ENCODE data around the gene MZB1.

MZB1 gene

DNA sequence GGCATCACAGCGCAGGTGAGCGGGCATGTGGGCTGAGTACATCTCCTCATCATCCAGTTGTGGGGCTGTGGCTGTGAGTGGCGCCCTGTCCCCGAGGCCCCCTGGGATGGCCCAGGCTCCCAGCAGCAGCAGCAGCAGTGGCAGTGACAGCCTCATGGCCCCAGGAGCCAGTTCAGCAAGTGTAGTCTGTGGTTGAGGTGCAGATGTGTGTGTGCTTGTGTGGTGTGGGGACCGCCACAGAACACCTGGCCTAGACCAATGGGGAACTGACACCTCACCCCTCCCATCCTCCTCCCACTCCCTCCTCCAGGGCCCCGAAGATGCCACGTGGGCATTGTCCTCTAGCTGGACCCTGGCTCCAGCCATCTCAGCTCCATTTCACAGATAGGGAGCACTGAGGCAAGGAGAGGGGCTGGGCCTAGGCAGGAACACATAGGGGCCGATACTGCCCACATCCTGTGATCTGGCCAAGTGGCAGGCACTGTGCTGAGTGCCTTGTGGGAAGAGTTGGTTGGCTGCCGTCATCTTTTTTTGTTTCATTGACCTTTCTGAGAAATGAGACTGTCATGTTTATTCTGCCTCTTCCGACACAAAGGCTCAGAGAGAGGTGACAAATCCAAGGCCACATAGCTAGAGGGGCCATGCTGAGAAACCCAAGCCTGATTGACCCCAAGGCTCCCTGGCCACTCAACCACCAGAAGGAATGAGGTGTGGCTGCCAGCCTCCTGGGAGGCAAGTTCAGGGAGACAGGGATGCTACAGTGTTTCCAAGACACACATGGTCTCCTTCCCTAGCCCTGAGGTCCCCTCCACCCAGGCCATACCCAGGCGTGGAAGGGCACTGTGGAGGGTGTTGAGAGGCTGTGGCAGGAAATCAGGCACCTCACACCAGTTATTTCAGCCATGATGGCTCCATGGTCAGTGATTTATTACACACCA is at the start of gene MZB1:
Gene MZB1 (minus strand): TSS at position 213 of the 938 bp plus-strand sequence. CDS start 57 bp downstream, at position 156.
- no peak within 1 kb of the TSS for H3K4me3 ChIP-seq (ENCODE audit: low read depth, low read length)
- no peak within 1 kb of the TSS for H2AFZ ChIP-seq
- peaks cover 7% of the 10 kb centered on the region for H3K4me1 ChIP-seq
- H3K36me3 ChIP-seq (ENCODE audit: control insufficient read depth, insufficient read depth, low read length): no peaks in the 10 kb centered on the region
- no peak within 1 kb of the TSS for H3K27ac ChIP-seq
- no peaks in the 10 kb centered on the region for H3K9me3 ChIP-seq (ENCODE audit: control insufficient read depth, low read length)
- no peaks in the 10 kb centered on the region for H3K27me3 ChIP-seq (ENCODE audit: control insufficient read depth, insufficient read depth, low read length)
- H3K9ac ChIP-seq: no peak within 1 kb of the TSS
- no peak within 1 kb of the TSS for H3K4me2 ChIP-seq (ENCODE audit: low read length)
- H3K79me2 ChIP-seq: no peaks in the 10 kb centered on the region
- TF ChIP-seq CTCF (IDR thresholded peaks at IDR 0.05): no peak

DNA sequence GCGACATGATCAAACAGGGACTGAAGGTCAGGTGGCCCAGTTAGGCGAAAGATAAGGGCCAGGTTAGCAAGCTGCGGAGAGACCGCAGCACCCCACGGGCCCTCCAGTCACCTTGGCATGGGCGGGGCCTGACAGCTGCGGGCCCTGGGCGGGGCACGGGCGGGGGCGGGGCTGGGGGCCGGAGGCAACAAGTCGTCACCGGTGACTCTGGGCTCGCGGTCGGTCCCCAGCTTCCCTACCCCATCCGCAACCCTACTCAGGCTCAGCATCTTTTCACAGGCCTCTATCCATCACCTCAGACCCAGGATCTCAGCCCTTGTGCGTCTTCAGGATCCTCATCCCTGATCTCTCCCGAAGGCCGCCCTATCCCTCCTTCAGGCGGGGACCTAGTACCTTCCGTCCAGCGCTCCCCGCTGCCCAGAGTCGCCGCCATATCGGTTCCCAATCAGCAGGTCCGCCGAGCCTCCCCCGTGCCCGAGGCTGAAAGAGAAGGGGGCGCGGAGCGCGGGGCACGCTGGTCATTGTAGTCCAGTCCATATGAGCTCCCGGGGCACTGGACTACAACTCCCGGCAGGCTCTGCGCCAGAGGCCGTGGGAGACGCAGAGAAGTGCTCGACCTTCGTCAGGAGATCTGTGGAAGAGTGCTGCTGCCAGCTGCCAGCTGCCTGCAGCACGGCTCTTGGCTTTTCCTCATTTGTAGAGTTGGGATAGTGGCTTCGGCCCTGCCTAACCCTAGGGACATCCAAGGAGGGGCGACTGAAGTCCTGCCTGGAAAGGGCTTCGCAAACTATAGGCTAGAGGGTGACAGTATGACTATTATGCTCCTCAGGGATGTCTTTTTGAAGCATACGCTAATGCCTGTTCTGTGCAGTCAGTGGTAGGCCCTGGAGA is 49.5 kb upstream of the MZB1 start, which contains the start of gene DNAJC18:
Gene DNAJC18 (minus strand): TSS at position 513 of the 891 bp plus-strand sequence. CDS start 80 bp downstream, at position 433.
- Histone ChIP-seq H3K27me3 (ENCODE audit: control insufficient read depth, insufficient read depth, low read length) (no peaks in the 10 kb centered on the region), H3K4me3 (ENCODE audit: low read depth, low read length) (peak within 1 kb of the TSS; percentile 100), H3K27ac (peak within 1 kb of the TSS; percentile 83), H3K36me3 (ENCODE audit: control insufficient read depth, insufficient read depth, low read length) (no peaks in the 10 kb centered on the region), H3K9me3 (ENCODE audit: control insufficient read depth, low read length) (no peaks in the 10 kb centered on the region), H3K4me1 (peaks cover 7% of the 10 kb centered on the region), H3K79me2 (no peaks in the 10 kb centered on the region), H3K9ac (no peak within 1 kb of the TSS), H2AFZ (peak within 1 kb of the TSS; percentile 99), H3K4me2 (ENCODE audit: low read length) (peak within 1 kb of the TSS; percentile 100)
- peak; percentile 6 for TF ChIP-seq CTCF (IDR thresholded peaks at IDR 0.05)

DNA sequence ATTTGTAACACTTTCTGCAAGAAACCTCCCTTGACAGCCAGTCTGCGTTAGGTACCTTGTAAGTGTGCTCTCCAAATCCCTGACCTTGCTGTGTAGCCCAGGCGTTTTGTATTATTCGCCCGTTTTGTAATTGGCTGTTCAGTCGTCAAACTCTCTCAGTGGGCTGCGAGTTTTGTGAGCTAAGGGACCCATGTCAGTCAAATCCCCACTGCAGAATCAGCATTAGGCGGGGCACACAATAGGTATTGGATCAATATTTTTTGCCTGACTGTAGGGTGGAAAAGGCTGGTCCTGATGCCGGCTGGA is 48.9 kb upstream of the MZB1 start:
- Histone ChIP-seq H3K9me3 (ENCODE audit: control insufficient read depth, low read length) (no peaks in the 10 kb centered on the region), H3K4me3 (ENCODE audit: low read depth, low read length) (peak overlapping the region; percentile 100), H3K9ac (no peak overlapping the region), H3K27ac (peak overlapping the region; percentile 48), H3K27me3 (ENCODE audit: control insufficient read depth, insufficient read depth, low read length) (no peaks in the 10 kb centered on the region), H3K36me3 (ENCODE audit: control insufficient read depth, insufficient read depth, low read length) (no peaks in the 10 kb centered on the region), H3K4me2 (ENCODE audit: low read length) (peak overlapping the region; percentile 100), H3K4me1 (peaks cover 7% of the 10 kb centered on the region), H2AFZ (peak overlapping the region; percentile 99), H3K79me2 (no peaks in the 10 kb centered on the region)
- TF ChIP-seq CTCF (IDR thresholded peaks at IDR 0.05): no peak

DNA sequence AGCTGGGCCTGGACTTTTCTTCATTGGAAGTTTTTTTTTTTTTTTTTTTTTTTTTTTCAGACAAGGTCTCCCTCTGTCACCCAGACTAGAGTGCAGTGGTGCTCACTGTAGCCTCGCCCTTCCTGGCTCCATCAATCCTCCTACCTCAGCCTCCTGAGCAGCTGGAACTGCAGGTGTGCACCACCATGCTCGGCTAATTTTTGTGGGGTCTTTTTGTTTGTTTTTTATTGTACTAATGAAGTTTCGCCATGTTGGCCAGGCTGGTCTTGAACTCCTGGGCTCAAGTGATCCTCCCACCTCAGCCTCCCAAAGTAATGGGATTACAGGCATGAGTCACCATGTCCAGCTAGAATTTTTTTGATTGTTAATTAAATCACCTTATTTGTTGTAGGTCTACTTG is 46.0 kb upstream of the MZB1 start:
- no peak for TF ChIP-seq CTCF (IDR thresholded peaks at IDR 0.05)
- H3K79me2 ChIP-seq: no peaks in the 10 kb centered on the region
- H3K4me2 ChIP-seq (ENCODE audit: low read length): no peak overlapping the region
- H3K9me3 ChIP-seq (ENCODE audit: control insufficient read depth, low read length): no peaks in the 10 kb centered on the region
- no peak overlapping the region for H3K27ac ChIP-seq
- no peak overlapping the region for H2AFZ ChIP-seq
- no peaks in the 10 kb centered on the region for H3K36me3 ChIP-seq (ENCODE audit: control insufficient read depth, insufficient read depth, low read length)
- H3K9ac ChIP-seq: no peak overlapping the region
- no peak overlapping the region for H3K4me3 ChIP-seq (ENCODE audit: low read depth, low read length)
- peaks cover 7% of the 10 kb centered on the region for H3K4me1 ChIP-seq
- H3K27me3 ChIP-seq (ENCODE audit: control insufficient read depth, insufficient read depth, low read length): no peaks in the 10 kb centered on the region
